ENCODE measurements around the gene ZNF331.

Gene ZNF331

GRCh38 chr19:53586277-53586691, 48.3 kb downstream of the ZNF331 start:
- Histone ChIP-seq H3K4me2 (ENCODE audit: low read depth, low read length, poor library complexity, severe bottlenecking) (no peak overlapping the region), H3K4me1 (ENCODE audit: insufficient read depth, low read length, poor library complexity, severe bottlenecking) (no peaks in the 10 kb centered on the region), H4K20me1 (ENCODE audit: insufficient read depth, low read length, poor library complexity, severe bottlenecking) (no peaks in the 10 kb centered on the region), H3K36me3 (ENCODE audit: insufficient read depth, low read length) (no peaks in the 10 kb centered on the region), H3F3A (ENCODE audit: low read depth) (no peaks in the 10 kb centered on the region), H3K9me3 (ENCODE audit: insufficient read depth, low read depth, low read length) (peaks cover 2% of the 10 kb centered on the region; the same call in 1 of the 2 replicates), H3K27me3 (ENCODE audit: insufficient read depth, low read length, poor library complexity, severe bottlenecking) (no peaks in the 10 kb centered on the region), H3K9ac (ENCODE audit: low read depth, low read length, poor library complexity, severe bottlenecking) (no peak overlapping the region), H3K79me2 (ENCODE audit: insufficient read depth, low read length) (no peaks in the 10 kb centered on the region), H3K9me2 (replicated peaks; ENCODE audit: low read depth, low read length) (no peaks in the 10 kb centered on the region), H2AFZ (ENCODE audit: low read length) (no peak overlapping the region), H3K4me3 (ENCODE audit: low read length, poor library complexity, severe bottlenecking) (no peak overlapping the region)
- TF ChIP-seq CTCF (conservative IDR thresholded peaks at IDR 0.05; ENCODE audit: low read length) (no peak), EZH2phosphoT487 (IDR thresholded peaks at IDR 0.05; ENCODE audit: borderline replicate concordance) (no peak)

GRCh38 chr19:53594811-53595509, 57.0 kb downstream of the ZNF331 start:
- Histone ChIP-seq H3F3A (ENCODE audit: low read depth) (no peaks in the 10 kb centered on the region), H3K4me3 (ENCODE audit: low read length, poor library complexity, severe bottlenecking) (no peak overlapping the region), H3K9ac (ENCODE audit: low read depth, low read length, poor library complexity, severe bottlenecking) (no peak overlapping the region), H3K4me2 (ENCODE audit: low read depth, low read length, poor library complexity, severe bottlenecking) (no peak overlapping the region), H3K9me2 (replicated peaks; ENCODE audit: low read depth, low read length) (no peaks in the 10 kb centered on the region), H3K27me3 (ENCODE audit: insufficient read depth, low read length, poor library complexity, severe bottlenecking) (no peaks in the 10 kb centered on the region), H3K9me3 (ENCODE audit: insufficient read depth, low read depth, low read length) (no peaks in the 10 kb centered on the region; the same call in 1 of the 2 replicates), H2AFZ (ENCODE audit: low read length) (no peak overlapping the region), H3K4me1 (ENCODE audit: insufficient read depth, low read length, poor library complexity, severe bottlenecking) (no peaks in the 10 kb centered on the region), H3K36me3 (ENCODE audit: insufficient read depth, low read length) (no peaks in the 10 kb centered on the region), H3K79me2 (ENCODE audit: insufficient read depth, low read length) (no peaks in the 10 kb centered on the region), H4K20me1 (ENCODE audit: insufficient read depth, low read length, poor library complexity, severe bottlenecking) (no peaks in the 10 kb centered on the region)
- TF ChIP-seq CTCF (conservative IDR thresholded peaks at IDR 0.05; ENCODE audit: low read length) (no peak), EZH2phosphoT487 (IDR thresholded peaks at IDR 0.05; ENCODE audit: borderline replicate concordance) (no peak)

- H3K4me3 ChIP-seq (ENCODE audit: low read length, poor library complexity, severe bottlenecking), result no peak overlapping the region
- H2AFZ ChIP-seq (ENCODE audit: low read length), result no peak overlapping the region
- H3K9me3 ChIP-seq (ENCODE audit: insufficient read depth, low read depth, low read length), result no peaks in the 10 kb centered on the region; the same call in 1 of the 2 replicates
- no peak overlapping the region for H3K4me2 ChIP-seq (ENCODE audit: low read depth, low read length, poor library complexity, severe bottlenecking)
- H3K36me3 ChIP-seq (ENCODE audit: insufficient read depth, low read length), result no peaks in the 10 kb centered on the region
- no peaks in the 10 kb centered on the region for H3K27me3 ChIP-seq (ENCODE audit: insufficient read depth, low read length, poor library complexity, severe bottlenecking)
- no peaks in the 10 kb centered on the region for H3K79me2 ChIP-seq (ENCODE audit: insufficient read depth, low read length)
- H3K9ac ChIP-seq (ENCODE audit: low read depth, low read length, poor library complexity, severe bottlenecking), result no peak overlapping the region
- no peaks in the 10 kb centered on the region for H3K4me1 ChIP-seq (ENCODE audit: insufficient read depth, low read length, poor library complexity, severe bottlenecking)
- no peak for TF ChIP-seq CTCF (conservative IDR thresholded peaks at IDR 0.05; ENCODE audit: low read length)
- TF ChIP-seq EZH2phosphoT487 (IDR thresholded peaks at IDR 0.05; ENCODE audit: borderline replicate concordance), result no peak
- no peaks in the 10 kb centered on the region for H3F3A ChIP-seq (ENCODE audit: low read depth)
- H3K9me2 ChIP-seq (replicated peaks; ENCODE audit: low read depth, low read length), result no peaks in the 10 kb centered on the region
- no peaks in the 10 kb centered on the region for H4K20me1 ChIP-seq (ENCODE audit: insufficient read depth, low read length, poor library complexity, severe bottlenecking)
These were observed 57.5 kb downstream of the ZNF331 start for GRCh38 chr19:53595510-53595867.

Data from Loucy (cell line).